ENCODE results near the gene RPL23. TPM values are rescaled to one million over a fixed set of nuclear protein-coding genes. Genes with fewer than 3 reads are reported as not detected.

The RPL23 gene
- total and polyA plus RNA-seq, 2 donors from 2014 or later, result 1,183 to 2,399 TPM

DNA sequence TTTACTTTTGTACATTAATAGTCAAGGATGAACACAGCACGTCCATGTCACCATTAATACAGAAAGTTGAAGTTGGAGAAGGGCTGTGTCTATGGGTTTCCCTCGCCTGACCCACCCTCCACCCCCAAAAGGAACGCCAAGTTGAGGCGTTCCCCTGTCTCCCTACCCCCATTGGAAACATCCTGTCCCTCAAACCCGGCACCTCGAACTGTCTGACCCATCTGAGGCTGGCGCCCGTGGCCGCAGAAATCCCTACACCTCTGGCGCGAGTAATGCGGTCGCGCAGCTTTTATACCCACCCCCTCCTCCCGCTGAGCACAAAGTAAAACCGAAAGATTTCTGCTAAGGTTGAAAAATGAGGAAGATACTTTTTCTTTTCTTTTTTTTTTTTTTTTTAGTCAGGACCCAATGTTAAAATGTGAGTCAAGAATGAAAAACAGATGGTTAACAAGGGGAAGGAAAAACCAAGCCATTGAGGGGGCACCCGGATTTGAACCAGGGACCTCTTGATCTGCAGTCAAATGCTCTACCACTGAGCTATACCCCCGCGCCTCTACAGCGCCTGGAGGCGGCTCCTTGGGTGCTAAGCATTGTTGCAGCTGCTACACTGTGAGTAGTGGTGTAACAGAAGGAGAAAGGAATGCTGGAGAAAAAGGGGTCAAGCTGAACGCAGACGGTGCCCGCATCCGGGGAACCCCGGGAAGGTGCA lies 15.4 kb upstream of the RPL23 start:
- no peaks in the 10 kb centered on the region for H3K36me3 ChIP-seq (ENCODE audit: control insufficient read depth in 2 of 3, insufficient read depth in 3 of 3, low read length in 3 of 3)
- intact Hi-C loops (cut with DNase I), result no loop called here
- H3K9ac ChIP-seq (ENCODE audit: low read length in 3 of 3), result peak overlapping the region; percentile 36 to 61 (median 60)
- no peaks in the 10 kb centered on the region for H3K27me3 ChIP-seq (ENCODE audit: control insufficient read depth, insufficient read depth, low read length)
- DNase-seq, result peak; percentile 96 to 98 (median 97)
- H3K27ac ChIP-seq (ENCODE audit: low read depth in 2 of 2, low read length in 2 of 2), result peak overlapping the region; percentile 93
- no peaks in the 10 kb centered on the region for H3K9me3 ChIP-seq (ENCODE audit: control insufficient read depth in 2 of 3, insufficient read depth in 1 of 3, low read length in 3 of 3)
- no peak for FAIRE-seq
- TF ChIP-seq, protein P1, sequence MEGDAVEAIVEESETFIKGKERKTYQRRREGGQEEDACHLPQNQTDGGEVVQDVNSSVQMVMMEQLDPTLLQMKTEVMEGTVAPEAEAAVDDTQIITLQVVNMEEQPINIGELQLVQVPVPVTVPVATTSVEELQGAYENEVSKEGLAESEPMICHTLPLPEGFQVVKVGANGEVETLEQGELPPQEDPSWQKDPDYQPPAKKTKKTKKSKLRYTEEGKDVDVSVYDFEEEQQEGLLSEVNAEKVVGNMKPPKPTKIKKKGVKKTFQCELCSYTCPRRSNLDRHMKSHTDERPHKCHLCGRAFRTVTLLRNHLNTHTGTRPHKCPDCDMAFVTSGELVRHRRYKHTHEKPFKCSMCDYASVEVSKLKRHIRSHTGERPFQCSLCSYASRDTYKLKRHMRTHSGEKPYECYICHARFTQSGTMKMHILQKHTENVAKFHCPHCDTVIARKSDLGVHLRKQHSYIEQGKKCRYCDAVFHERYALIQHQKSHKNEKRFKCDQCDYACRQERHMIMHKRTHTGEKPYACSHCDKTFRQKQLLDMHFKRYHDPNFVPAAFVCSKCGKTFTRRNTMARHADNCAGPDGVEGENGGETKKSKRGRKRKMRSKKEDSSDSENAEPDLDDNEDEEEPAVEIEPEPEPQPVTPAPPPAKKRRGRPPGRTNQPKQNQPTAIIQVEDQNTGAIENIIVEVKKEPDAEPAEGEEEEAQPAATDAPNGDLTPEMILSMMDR (IDR thresholded peaks at IDR 0.05; ENCODE audit: borderline replicate concordance, extremely low read depth, insufficient read depth), result peak; percentile 11
- peaks cover 0 to 40% (median 33%) of the 10 kb centered on the region in 3 donors for H3K4me1 ChIP-seq (ENCODE audit: control insufficient read depth in 2 of 3, insufficient read depth in 2 of 3, low read depth in 1 of 3, low read length in 3 of 3)
- peak overlapping the region; percentile 74 to 94 (median 77) for H3K4me3 ChIP-seq (ENCODE audit: low read length in 3 of 3)

DNA sequence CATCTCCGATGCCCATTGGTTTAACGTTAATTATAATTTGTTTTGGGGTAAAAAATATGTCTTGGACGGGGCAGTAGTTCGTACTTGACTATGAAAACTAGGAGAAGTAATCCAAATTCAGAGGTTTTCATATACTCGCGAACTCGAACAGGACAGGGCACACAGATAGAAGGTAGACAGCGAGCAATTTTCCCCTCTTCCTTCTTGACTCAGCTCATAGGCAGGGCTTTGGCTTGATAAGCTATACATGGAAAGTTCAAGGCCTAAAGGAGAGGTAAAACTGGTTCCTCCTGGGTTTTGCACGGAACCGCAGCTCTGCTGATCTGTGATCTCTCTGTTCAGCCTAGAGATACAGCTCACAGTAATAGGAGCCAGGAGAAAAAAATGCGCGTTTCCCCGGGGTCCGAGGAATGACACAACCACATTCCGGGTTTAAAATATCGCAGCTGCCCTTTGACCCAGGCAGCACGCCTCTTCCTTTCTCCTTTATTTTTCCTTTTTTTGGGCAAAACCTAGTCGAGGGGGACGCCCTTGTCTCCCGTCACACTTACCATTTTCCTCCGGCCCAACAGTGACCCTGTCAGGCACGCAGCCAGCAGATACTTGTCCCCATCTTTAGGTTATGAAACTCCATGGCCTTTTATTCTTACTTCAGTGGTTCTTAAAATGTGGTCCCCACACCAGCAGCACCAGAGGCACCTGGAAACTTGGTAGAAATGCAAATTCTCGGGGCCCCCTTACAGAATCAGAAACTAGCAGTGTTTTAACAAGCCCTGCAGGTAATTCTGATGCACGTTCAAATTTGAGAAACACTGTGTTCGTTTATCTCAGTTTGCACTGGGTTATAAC lies 14.7 kb upstream of the RPL23 start:
- H3K9ac ChIP-seq (ENCODE audit: low read length in 3 of 3), result peak overlapping the region in 2 of 3 donors; percentile 36 to 60
- TF ChIP-seq, protein P1 (IDR thresholded peaks at IDR 0.05; ENCODE audit: borderline replicate concordance, extremely low read depth, insufficient read depth), result no peak
- FAIRE-seq (no peak), DNase-seq (peak in 4 of 5 donors; percentile 64 to 92 (median 74))
- peak overlapping the region; percentile 74 to 94 (median 77) for H3K4me3 ChIP-seq (ENCODE audit: low read length in 3 of 3)
- no peaks in the 10 kb centered on the region for H3K27me3 ChIP-seq (ENCODE audit: control insufficient read depth, insufficient read depth, low read length)
- no peaks in the 10 kb centered on the region for H3K9me3 ChIP-seq (ENCODE audit: control insufficient read depth in 2 of 3, insufficient read depth in 1 of 3, low read length in 3 of 3)
- H3K36me3 ChIP-seq (ENCODE audit: control insufficient read depth in 2 of 3, insufficient read depth in 3 of 3, low read length in 3 of 3), result no peaks in the 10 kb centered on the region
- peak overlapping the region; percentile 78 to 87 for H3K27ac ChIP-seq (ENCODE audit: low read depth in 2 of 2, low read length in 2 of 2)
- peaks cover 0 to 34% (median 27%) of the 10 kb centered on the region in 3 donors for H3K4me1 ChIP-seq (ENCODE audit: control insufficient read depth in 2 of 3, insufficient read depth in 2 of 3, low read depth in 1 of 3, low read length in 3 of 3)
- intact Hi-C loops (cut with DNase I), result no loop called here

DNA sequence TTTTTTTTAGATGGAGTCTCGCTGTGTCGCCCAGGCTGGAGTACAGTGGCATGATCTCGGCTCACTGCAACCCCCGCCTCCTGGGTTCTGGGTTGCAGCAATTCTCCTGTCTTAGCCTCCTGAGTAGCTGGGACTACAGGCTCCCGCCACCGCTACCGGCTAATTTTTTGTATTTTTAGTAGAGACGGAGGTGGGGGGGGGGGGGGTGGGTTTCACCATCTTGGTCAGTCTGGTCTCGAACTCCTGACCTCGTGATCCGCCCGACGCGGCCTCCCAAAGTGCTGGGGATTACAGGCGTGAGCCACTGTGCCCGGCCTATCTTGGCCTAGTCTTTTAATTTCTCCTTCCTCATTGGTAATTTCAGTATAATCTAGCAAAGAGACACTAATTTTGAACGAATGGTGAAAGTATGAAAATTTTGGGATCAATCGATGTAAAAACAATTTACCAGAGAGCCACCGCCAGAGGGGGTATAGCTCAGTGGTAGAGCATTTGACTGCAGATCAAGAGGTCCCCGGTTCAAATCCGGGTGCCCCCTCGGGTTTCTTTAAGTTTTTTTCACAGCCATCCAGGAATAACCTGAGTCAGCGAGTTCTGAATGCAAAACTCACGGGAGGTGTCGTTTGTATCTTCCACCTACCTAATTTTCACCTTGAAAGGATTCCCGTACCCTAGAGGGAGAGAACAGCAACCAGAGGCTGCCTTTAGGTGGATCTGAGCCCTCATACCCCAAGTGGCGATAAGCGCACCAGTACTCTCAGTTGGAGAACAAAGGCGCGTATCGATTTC lies 13.9 kb upstream of the RPL23 start:
- no peak for FAIRE-seq
- intact Hi-C loops (cut with DNase I), result no loop called here
- H3K9me3 ChIP-seq (ENCODE audit: control insufficient read depth in 2 of 3, insufficient read depth in 1 of 3, low read length in 3 of 3), result no peaks in the 10 kb centered on the region

More for the DNA sequence above, 13.9 kb upstream of the RPL23 start:
- Histone ChIP-seq H3K9ac (ENCODE audit: low read length in 3 of 3) (peak overlapping the region; percentile 27 to 60 (median 36)), H3K27ac (ENCODE audit: low read depth in 2 of 2, low read length in 2 of 2) (peak overlapping the region; percentile 78 to 87), H3K4me1 (ENCODE audit: control insufficient read depth in 2 of 3, insufficient read depth in 2 of 3, low read depth in 1 of 3, low read length in 3 of 3) (peaks cover 0 to 26% (median 19%) of the 10 kb centered on the region in 3 donors), H3K27me3 (ENCODE audit: control insufficient read depth, insufficient read depth, low read length) (no peaks in the 10 kb centered on the region), H3K4me3 (ENCODE audit: low read length in 3 of 3) (peak overlapping the region; percentile 41 to 94 (median 77)), H3K36me3 (ENCODE audit: control insufficient read depth in 2 of 3, insufficient read depth in 3 of 3, low read length in 3 of 3) (no peaks in the 10 kb centered on the region)
- DNase-seq, result peak in 4 of 5 donors; percentile 72 to 80 (median 76)
- TF ChIP-seq, protein P1 (IDR thresholded peaks at IDR 0.05; ENCODE audit: borderline replicate concordance, extremely low read depth, insufficient read depth), result no peak
